Body of pancreas (tissue), 4 donors: ENCODE measurements around the gene LGALS4.

ENCODE experiments used
- POLR2A ChIP-seq, 3 donors: fragments of 450-650 bp; IDR thresholded peaks; one replicate each; pipeline ENCODE4 v1.6.1; 2016; ENCODE audit warnings: antibody characterized with exemption in 3 of 3, mild to moderate bottlenecking in 2 of 3
- TF ChIP-seq, protein P1 (sequence below), 7 experiments: fragments of 450-650 bp in 4 of 7; fragments of 200-600 bp in 3 of 7; sonication (generic) in 3 of 7; IDR thresholded peaks; one replicate each; pipeline ENCODE4 v1.5.1; 2016 to 2019; ENCODE audit warnings: antibody characterized with exemption in 7 of 7

- no peak for TF ChIP-seq POLR2A (IDR thresholded peaks at IDR 0.05)
- TF ChIP-seq, protein P1, sequence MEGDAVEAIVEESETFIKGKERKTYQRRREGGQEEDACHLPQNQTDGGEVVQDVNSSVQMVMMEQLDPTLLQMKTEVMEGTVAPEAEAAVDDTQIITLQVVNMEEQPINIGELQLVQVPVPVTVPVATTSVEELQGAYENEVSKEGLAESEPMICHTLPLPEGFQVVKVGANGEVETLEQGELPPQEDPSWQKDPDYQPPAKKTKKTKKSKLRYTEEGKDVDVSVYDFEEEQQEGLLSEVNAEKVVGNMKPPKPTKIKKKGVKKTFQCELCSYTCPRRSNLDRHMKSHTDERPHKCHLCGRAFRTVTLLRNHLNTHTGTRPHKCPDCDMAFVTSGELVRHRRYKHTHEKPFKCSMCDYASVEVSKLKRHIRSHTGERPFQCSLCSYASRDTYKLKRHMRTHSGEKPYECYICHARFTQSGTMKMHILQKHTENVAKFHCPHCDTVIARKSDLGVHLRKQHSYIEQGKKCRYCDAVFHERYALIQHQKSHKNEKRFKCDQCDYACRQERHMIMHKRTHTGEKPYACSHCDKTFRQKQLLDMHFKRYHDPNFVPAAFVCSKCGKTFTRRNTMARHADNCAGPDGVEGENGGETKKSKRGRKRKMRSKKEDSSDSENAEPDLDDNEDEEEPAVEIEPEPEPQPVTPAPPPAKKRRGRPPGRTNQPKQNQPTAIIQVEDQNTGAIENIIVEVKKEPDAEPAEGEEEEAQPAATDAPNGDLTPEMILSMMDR (IDR thresholded peaks at IDR 0.05), result no peak
Observed at GRCh38 chr19:38842439-38843174, 29.9 kb upstream of the LGALS4 start.
